Gastrocnemius medialis (tissue), 4 donors: ENCODE results near the gene GFRA1. TPM values are rescaled to one million over a fixed set of nuclear protein-coding genes. Genes with fewer than 3 reads are reported as not detected.

ENCODE experiments used
- ATAC-seq, 2 donors: fragments of 150-250 bp; one replicate each; pipeline ENCODE4 v1.9.1; 2016
- DNase-seq, 2 donors: peaks; one replicate each; pipeline ENCODE4 v3.0.0-alpha.2; 2019
- H3K27ac ChIP-seq, 4 donors: fragments of 200-600 bp; sonication (generic); 1 replicate in 1 of 4; 2 replicates in 3 of 4; pipeline ENCODE4 v1.5.1; 2016 to 2018; ENCODE audit warnings: mild to moderate bottlenecking in 2 of 4, moderate library complexity in 1 of 4
- H3K27me3 ChIP-seq, 3 donors: fragments of 200-600 bp; sonication (generic) in 2 of 3; 1 replicate in 1 of 3; 2 replicates in 2 of 3; pipeline versions ENCODE4 v1.5.1 to v1.6.0; 2016 to 2019; ENCODE audit warnings: mild to moderate bottlenecking in 1 of 3, moderate library complexity in 1 of 3
- H3K36me3 ChIP-seq, 2 donors: fragments of 200-600 bp; sonication (generic) in 1 of 2; one replicate each; pipeline ENCODE4 v1.5.1; 2017 to 2018
- H3K4me1 ChIP-seq, 2 donors: fragments of 200-600 bp; sonication (generic) in 1 of 2; one replicate each; pipeline ENCODE4 v1.5.1; 2016 to 2017; ENCODE audit warnings: mild to moderate bottlenecking in 2 of 2
- H3K4me3 ChIP-seq, 4 donors: fragments of 200-600 bp; sonication (generic) in 3 of 4; 1 replicate in 1 of 4; 2 replicates in 3 of 4; pipeline ENCODE4 v1.5.1; 2016 to 2019; ENCODE audit warnings: mild to moderate bottlenecking in 2 of 4
- H3K9me3 ChIP-seq, 3 donors: fragments of 200-600 bp; sonication (generic) in 2 of 3; 1 replicate in 1 of 3; 2 replicates in 2 of 3; pipeline ENCODE4 v1.5.1; 2016 to 2019
- POLR2A ChIP-seq, 2 donors: fragments of 450-650 bp; IDR thresholded peaks; one replicate each; pipeline ENCODE4 v1.6.1; 2017; ENCODE audit warnings: antibody characterized with exemption in 2 of 2, mild to moderate bottlenecking in 2 of 2, moderate library complexity in 2 of 2
- in situ Hi-C, 4 donors: fragments of 200-750 bp; cut with MboI; loops; one replicate each; pipeline versions ENCODE4 v1.15.0 to v1.8.0; 2017; ENCODE audit warnings: low sequenced_read_pairs in 4 of 4
- intact Hi-C: fragments of 100-400 bp; cut with DNase I; formaldehyde crosslinking; loops from one replicate; pipeline ENCODE4 v1.15.1; 2023; ENCODE audit warnings: low total_unique reads
- total RNA-seq, 4 donors: library from RNA; depleted of rRNA; stranded (reverse); fragments of >200 nt; gene quantifications; one replicate each; pipeline versions ENCODE4 v1.1.0 to v1.2.3, GENCODE V29; 2016
- TF ChIP-seq, protein P1 (sequence below), 5 experiments: fragments of 450-650 bp in 3 of 5; fragments of 200-600 bp in 2 of 5; sonication (generic) in 2 of 5; IDR thresholded peaks in 4 of 5; conservative IDR thresholded peaks in 1 of 5; 1 replicate in 4 of 5; 2 replicates in 1 of 5; pipeline ENCODE4 v1.5.1; 2016 to 2019; ENCODE audit warnings: antibody characterized with exemption in 5 of 5, mild to moderate bottlenecking in 3 of 5, moderate library complexity in 3 of 5

Gene GFRA1
- total RNA-seq, 4 donors from 2014 or later: 21.2 to 34.2 (median 25.2) TPM

DNA sequence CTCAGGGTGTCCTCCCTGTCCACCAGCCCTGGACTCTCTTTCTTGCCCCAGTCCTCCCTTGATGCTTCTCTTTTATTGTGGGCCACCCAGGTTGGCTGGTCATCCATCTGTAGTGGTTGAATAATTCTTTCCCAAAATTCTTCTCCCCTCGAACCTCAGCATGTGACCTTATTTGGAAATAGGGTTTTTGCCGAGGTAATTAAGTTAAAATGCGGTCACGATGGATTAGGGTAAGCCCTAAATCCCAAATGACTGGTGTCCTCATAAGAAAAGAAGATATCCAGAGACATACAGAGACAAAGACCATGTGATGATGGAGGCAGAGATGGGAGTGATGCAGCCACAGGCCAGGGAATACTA, 74.3 kb downstream of the GFRA1 start:
- ATAC-seq (no peak), DNase-seq (no peak)
- in situ Hi-C loops: no loop called here
- Histone ChIP-seq H3K4me3 (no peak overlapping the region), H3K27me3 (no peaks in the 10 kb centered on the region), H3K9me3 (no peaks in the 10 kb centered on the region), H3K36me3 (no peaks in the 10 kb centered on the region), H3K27ac (no peak overlapping the region), H3K4me1 (no peaks in the 10 kb centered on the region)
- intact Hi-C loops: no loop called here
- no peak for TF ChIP-seq POLR2A (IDR thresholded peaks at IDR 0.05)
- TF ChIP-seq, protein P1, sequence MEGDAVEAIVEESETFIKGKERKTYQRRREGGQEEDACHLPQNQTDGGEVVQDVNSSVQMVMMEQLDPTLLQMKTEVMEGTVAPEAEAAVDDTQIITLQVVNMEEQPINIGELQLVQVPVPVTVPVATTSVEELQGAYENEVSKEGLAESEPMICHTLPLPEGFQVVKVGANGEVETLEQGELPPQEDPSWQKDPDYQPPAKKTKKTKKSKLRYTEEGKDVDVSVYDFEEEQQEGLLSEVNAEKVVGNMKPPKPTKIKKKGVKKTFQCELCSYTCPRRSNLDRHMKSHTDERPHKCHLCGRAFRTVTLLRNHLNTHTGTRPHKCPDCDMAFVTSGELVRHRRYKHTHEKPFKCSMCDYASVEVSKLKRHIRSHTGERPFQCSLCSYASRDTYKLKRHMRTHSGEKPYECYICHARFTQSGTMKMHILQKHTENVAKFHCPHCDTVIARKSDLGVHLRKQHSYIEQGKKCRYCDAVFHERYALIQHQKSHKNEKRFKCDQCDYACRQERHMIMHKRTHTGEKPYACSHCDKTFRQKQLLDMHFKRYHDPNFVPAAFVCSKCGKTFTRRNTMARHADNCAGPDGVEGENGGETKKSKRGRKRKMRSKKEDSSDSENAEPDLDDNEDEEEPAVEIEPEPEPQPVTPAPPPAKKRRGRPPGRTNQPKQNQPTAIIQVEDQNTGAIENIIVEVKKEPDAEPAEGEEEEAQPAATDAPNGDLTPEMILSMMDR (IDR thresholded peaks at IDR 0.05 in 4 of 5, conservative IDR thresholded peaks at IDR 0.05 in 1 of 5): no peak

DNA sequence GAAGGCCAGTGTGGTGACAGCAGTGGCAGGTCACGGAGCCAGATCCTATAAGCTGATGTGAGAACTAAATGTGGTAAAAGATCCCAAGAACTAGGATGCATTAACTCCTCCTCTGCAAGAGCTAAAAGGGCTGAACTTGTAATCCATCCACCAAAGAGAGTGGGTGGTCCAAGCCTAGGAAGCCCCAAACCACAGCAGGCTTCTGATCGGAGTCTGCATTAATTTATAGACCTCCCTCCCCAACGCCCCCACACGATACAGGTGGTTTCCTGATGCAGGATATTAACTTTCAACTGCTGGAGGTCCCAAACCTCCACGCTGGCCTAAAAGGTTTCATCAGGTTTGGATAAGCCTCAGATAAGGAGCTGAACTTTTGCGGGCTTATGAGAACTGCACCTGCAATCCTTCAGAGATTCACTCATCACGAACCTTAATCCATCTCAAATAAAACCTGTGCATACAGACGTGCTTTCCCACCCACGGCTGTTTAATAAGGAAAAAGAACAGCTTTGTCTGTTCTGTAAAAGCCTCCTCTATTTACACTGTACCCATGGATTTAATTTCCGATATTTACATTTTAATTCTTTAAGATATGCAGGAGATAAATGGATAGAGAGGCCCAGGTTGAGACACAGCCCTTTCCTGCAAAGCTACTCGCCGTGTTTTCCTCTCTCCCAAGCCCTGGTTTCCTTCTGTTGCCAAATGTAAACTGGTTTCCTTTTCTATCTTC, 74.9 kb downstream of the GFRA1 start:
- H3K4me3 ChIP-seq: no peak overlapping the region
- no peaks in the 10 kb centered on the region for H3K4me1 ChIP-seq
- no peak overlapping the region for H3K27ac ChIP-seq
- TF ChIP-seq, protein P1 (IDR thresholded peaks at IDR 0.05 in 4 of 5, conservative IDR thresholded peaks at IDR 0.05 in 1 of 5): no peak
- TF ChIP-seq POLR2A (IDR thresholded peaks at IDR 0.05): no peak
- H3K27me3 ChIP-seq: no peaks in the 10 kb centered on the region
- DNase-seq (no peak), ATAC-seq (no peak)
- in situ Hi-C loops (no loop called here), intact Hi-C loops (no loop called here)
- no peaks in the 10 kb centered on the region for H3K36me3 ChIP-seq
- no peaks in the 10 kb centered on the region for H3K9me3 ChIP-seq

DNA sequence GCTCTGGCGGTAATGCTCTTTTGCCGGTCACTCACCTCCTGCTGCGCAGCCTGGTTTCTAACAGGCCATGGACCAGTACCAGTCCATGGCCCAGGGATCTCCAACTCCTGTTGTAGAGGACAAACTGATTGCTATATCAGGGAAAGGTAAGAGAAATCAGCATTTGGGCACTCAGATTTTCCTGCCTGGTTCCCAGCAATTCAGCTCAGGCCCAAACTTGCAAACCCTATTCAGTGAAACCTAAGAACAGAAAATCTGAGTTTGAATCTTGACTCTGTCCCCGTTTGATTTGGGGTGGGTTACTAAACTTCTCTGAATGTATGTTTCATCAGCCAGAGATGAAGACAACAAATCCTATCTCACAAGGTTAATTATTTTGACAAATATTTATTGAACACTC, 77.4 kb downstream of the GFRA1 start:
- Histone ChIP-seq H3K9me3 (no peaks in the 10 kb centered on the region), H3K4me3 (no peak overlapping the region), H3K27me3 (no peaks in the 10 kb centered on the region), H3K27ac (no peak overlapping the region), H3K4me1 (no peaks in the 10 kb centered on the region), H3K36me3 (no peaks in the 10 kb centered on the region)
- DNase-seq (no peak), ATAC-seq (no peak)
- TF ChIP-seq, protein P1 (IDR thresholded peaks at IDR 0.05 in 4 of 5, conservative IDR thresholded peaks at IDR 0.05 in 1 of 5): no peak
- no peak for TF ChIP-seq POLR2A (IDR thresholded peaks at IDR 0.05)
- intact Hi-C loops: no loop called here
- in situ Hi-C loops: no loop called here

DNA sequence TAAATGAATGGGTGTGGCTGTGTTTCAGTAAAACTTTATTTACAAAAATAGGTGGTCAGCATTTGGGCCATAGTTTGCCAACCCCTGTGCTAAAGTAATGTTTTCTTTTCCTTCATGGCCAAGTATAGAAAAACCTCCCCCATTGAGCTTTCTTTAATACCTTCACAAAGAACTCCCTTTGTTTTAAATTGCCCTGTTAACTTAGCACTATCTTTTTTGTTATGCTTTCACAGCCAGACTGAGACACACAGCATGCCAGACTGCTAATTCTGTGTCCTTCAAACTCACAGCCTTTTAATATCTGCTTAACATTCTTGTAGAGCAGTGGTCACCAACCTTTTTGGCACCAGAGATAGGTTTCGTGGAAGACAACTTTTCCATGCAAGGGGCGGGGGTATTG, 78.0 kb downstream of the GFRA1 start:
- in situ Hi-C loops: no loop called here
- intact Hi-C loops: no loop called here

More for the DNA sequence above, 78.0 kb downstream of the GFRA1 start:
- H3K36me3 ChIP-seq: no peaks in the 10 kb centered on the region
- no peaks in the 10 kb centered on the region for H3K4me1 ChIP-seq
- H3K27me3 ChIP-seq: no peaks in the 10 kb centered on the region
- H3K27ac ChIP-seq: no peak overlapping the region
- TF ChIP-seq, protein P1 (IDR thresholded peaks at IDR 0.05 in 4 of 5, conservative IDR thresholded peaks at IDR 0.05 in 1 of 5): no peak
- no peak for TF ChIP-seq POLR2A (IDR thresholded peaks at IDR 0.05)
- DNase-seq: no peak
- ATAC-seq: no peak
- no peaks in the 10 kb centered on the region for H3K9me3 ChIP-seq
- no peak overlapping the region for H3K4me3 ChIP-seq
